ENCODE measurements around the gene CORO2B.

Gene CORO2B

GRCh38 chr15:68764090-68764489 lies 185.3 kb downstream of the CORO2B start:
- Histone ChIP-seq H3K27ac (ENCODE audit: insufficient read depth, low read depth, low read length, poor library complexity, severe bottlenecking) (no peak overlapping the region), H3K27me3 (ENCODE audit: control insufficient read depth, insufficient read depth, low read length, poor library complexity, severe bottlenecking) (no peaks in the 10 kb centered on the region), H3K9me3 (ENCODE audit: control insufficient read depth, low read length) (no peaks in the 10 kb centered on the region), H3K4me3 (ENCODE audit: insufficient read depth, low read depth, low read length) (no peak overlapping the region), H3K36me3 (ENCODE audit: control insufficient read depth, insufficient read depth, low read length) (no peaks in the 10 kb centered on the region), H3K4me1 (ENCODE audit: control insufficient read depth, insufficient read depth, low read length) (no peaks in the 10 kb centered on the region)
- WGBS, 2 experiments, result 88 to 100% methylated on average over 1 of the region's 1 CpG

- Histone ChIP-seq H3K27me3 (ENCODE audit: control insufficient read depth, insufficient read depth, low read length, poor library complexity, severe bottlenecking) (no peaks in the 10 kb centered on the region), H3K36me3 (ENCODE audit: control insufficient read depth, insufficient read depth, low read length) (no peaks in the 10 kb centered on the region), H3K4me3 (ENCODE audit: insufficient read depth, low read depth, low read length) (no peak overlapping the region), H3K4me1 (ENCODE audit: control insufficient read depth, insufficient read depth, low read length) (no peaks in the 10 kb centered on the region), H3K27ac (ENCODE audit: insufficient read depth, low read depth, low read length, poor library complexity, severe bottlenecking) (no peak overlapping the region), H3K9me3 (ENCODE audit: control insufficient read depth, low read length) (no peaks in the 10 kb centered on the region)
- 94% methylated on average over 9 to 10 of the region's 11 CpGs for WGBS, 2 experiments
These were observed 187.0 kb downstream of the CORO2B start for GRCh38 chr15:68765602-68766368.

GRCh38 chr15:68767833-68768232 lies 189.0 kb downstream of the CORO2B start:
- H3K27ac ChIP-seq (ENCODE audit: insufficient read depth, low read depth, low read length, poor library complexity, severe bottlenecking), result no peak overlapping the region
- H3K27me3 ChIP-seq (ENCODE audit: control insufficient read depth, insufficient read depth, low read length, poor library complexity, severe bottlenecking), result no peaks in the 10 kb centered on the region
- WGBS, 2 experiments, result 68 to 72% methylated on average over 4 of the region's 4 CpGs
- H3K36me3 ChIP-seq (ENCODE audit: control insufficient read depth, insufficient read depth, low read length), result no peaks in the 10 kb centered on the region
- H3K9me3 ChIP-seq (ENCODE audit: control insufficient read depth, low read length), result no peaks in the 10 kb centered on the region
- no peak overlapping the region for H3K4me3 ChIP-seq (ENCODE audit: insufficient read depth, low read depth, low read length)
- no peaks in the 10 kb centered on the region for H3K4me1 ChIP-seq (ENCODE audit: control insufficient read depth, insufficient read depth, low read length)

GRCh38 chr15:68768321-68768720 lies 189.5 kb downstream of the CORO2B start:
- 80 to 90% methylated on average over 1 of the region's 2 CpGs for WGBS, 2 experiments
- Histone ChIP-seq H3K4me3 (ENCODE audit: insufficient read depth, low read depth, low read length) (no peak overlapping the region), H3K36me3 (ENCODE audit: control insufficient read depth, insufficient read depth, low read length) (no peaks in the 10 kb centered on the region), H3K27me3 (ENCODE audit: control insufficient read depth, insufficient read depth, low read length, poor library complexity, severe bottlenecking) (no peaks in the 10 kb centered on the region), H3K27ac (ENCODE audit: insufficient read depth, low read depth, low read length, poor library complexity, severe bottlenecking) (no peak overlapping the region), H3K9me3 (ENCODE audit: control insufficient read depth, low read length) (no peaks in the 10 kb centered on the region), H3K4me1 (ENCODE audit: control insufficient read depth, insufficient read depth, low read length) (no peaks in the 10 kb centered on the region)

GRCh38 chr15:68769702-68770101 lies 190.9 kb downstream of the CORO2B start:
- Histone ChIP-seq H3K4me3 (ENCODE audit: insufficient read depth, low read depth, low read length) (no peak overlapping the region), H3K27me3 (ENCODE audit: control insufficient read depth, insufficient read depth, low read length, poor library complexity, severe bottlenecking) (no peaks in the 10 kb centered on the region), H3K4me1 (ENCODE audit: control insufficient read depth, insufficient read depth, low read length) (no peaks in the 10 kb centered on the region), H3K9me3 (ENCODE audit: control insufficient read depth, low read length) (no peaks in the 10 kb centered on the region), H3K27ac (ENCODE audit: insufficient read depth, low read depth, low read length, poor library complexity, severe bottlenecking) (no peak overlapping the region), H3K36me3 (ENCODE audit: control insufficient read depth, insufficient read depth, low read length) (no peaks in the 10 kb centered on the region)
- WGBS, 2 experiments, result 92% methylated on average over 2 of the region's 2 CpGs

- Histone ChIP-seq H3K9me3 (ENCODE audit: control insufficient read depth, low read length) (no peaks in the 10 kb centered on the region), H3K36me3 (ENCODE audit: control insufficient read depth, insufficient read depth, low read length) (no peaks in the 10 kb centered on the region), H3K27me3 (ENCODE audit: control insufficient read depth, insufficient read depth, low read length, poor library complexity, severe bottlenecking) (no peaks in the 10 kb centered on the region), H3K27ac (ENCODE audit: insufficient read depth, low read depth, low read length, poor library complexity, severe bottlenecking) (no peak overlapping the region), H3K4me3 (ENCODE audit: insufficient read depth, low read depth, low read length) (no peak overlapping the region), H3K4me1 (ENCODE audit: control insufficient read depth, insufficient read depth, low read length) (no peaks in the 10 kb centered on the region)
These were observed 191.4 kb downstream of the CORO2B start for GRCh38 chr15:68770216-68770615.

- Histone ChIP-seq H3K9me3 (ENCODE audit: control insufficient read depth, low read length) (no peaks in the 10 kb centered on the region), H3K27me3 (ENCODE audit: control insufficient read depth, insufficient read depth, low read length, poor library complexity, severe bottlenecking) (no peaks in the 10 kb centered on the region), H3K27ac (ENCODE audit: insufficient read depth, low read depth, low read length, poor library complexity, severe bottlenecking) (no peak overlapping the region), H3K4me1 (ENCODE audit: control insufficient read depth, insufficient read depth, low read length) (no peaks in the 10 kb centered on the region), H3K4me3 (ENCODE audit: insufficient read depth, low read depth, low read length) (no peak overlapping the region), H3K36me3 (ENCODE audit: control insufficient read depth, insufficient read depth, low read length) (peaks cover 5% of the 10 kb centered on the region)
- WGBS, 2 experiments, result 82 to 94% methylated on average over 2 of the region's 2 CpGs
These were observed 194.2 kb downstream of the CORO2B start for GRCh38 chr15:68773036-68773435.

GRCh38 chr15:68774120-68774519 lies 195.3 kb downstream of the CORO2B start:
- Histone ChIP-seq H3K36me3 (ENCODE audit: control insufficient read depth, insufficient read depth, low read length) (peaks cover 12% of the 10 kb centered on the region), H3K9me3 (ENCODE audit: control insufficient read depth, low read length) (no peaks in the 10 kb centered on the region), H3K4me1 (ENCODE audit: control insufficient read depth, insufficient read depth, low read length) (no peaks in the 10 kb centered on the region), H3K4me3 (ENCODE audit: insufficient read depth, low read depth, low read length) (no peak overlapping the region), H3K27ac (ENCODE audit: insufficient read depth, low read depth, low read length, poor library complexity, severe bottlenecking) (no peak overlapping the region), H3K27me3 (ENCODE audit: control insufficient read depth, insufficient read depth, low read length, poor library complexity, severe bottlenecking) (no peaks in the 10 kb centered on the region)
- 85 to 90% methylated on average over 4 of the region's 4 CpGs for WGBS, 2 experiments

GRCh38 chr15:68774521-68775235 lies 195.9 kb downstream of the CORO2B start:
- 97 to 100% methylated on average over 3 of the region's 3 CpGs for WGBS, 2 experiments
- Histone ChIP-seq H3K9me3 (ENCODE audit: control insufficient read depth, low read length) (no peaks in the 10 kb centered on the region), H3K4me3 (ENCODE audit: insufficient read depth, low read depth, low read length) (no peak overlapping the region), H3K4me1 (ENCODE audit: control insufficient read depth, insufficient read depth, low read length) (no peaks in the 10 kb centered on the region), H3K27me3 (ENCODE audit: control insufficient read depth, insufficient read depth, low read length, poor library complexity, severe bottlenecking) (no peaks in the 10 kb centered on the region), H3K36me3 (ENCODE audit: control insufficient read depth, insufficient read depth, low read length) (peaks cover 15% of the 10 kb centered on the region), H3K27ac (ENCODE audit: insufficient read depth, low read depth, low read length, poor library complexity, severe bottlenecking) (no peak overlapping the region)

- Histone ChIP-seq H3K4me1 (ENCODE audit: control insufficient read depth, insufficient read depth, low read length) (no peaks in the 10 kb centered on the region), H3K27ac (ENCODE audit: insufficient read depth, low read depth, low read length, poor library complexity, severe bottlenecking) (no peak overlapping the region), H3K36me3 (ENCODE audit: control insufficient read depth, insufficient read depth, low read length) (peaks cover 16% of the 10 kb centered on the region), H3K27me3 (ENCODE audit: control insufficient read depth, insufficient read depth, low read length, poor library complexity, severe bottlenecking) (no peaks in the 10 kb centered on the region), H3K9me3 (ENCODE audit: control insufficient read depth, low read length) (no peaks in the 10 kb centered on the region), H3K4me3 (ENCODE audit: insufficient read depth, low read depth, low read length) (no peak overlapping the region)
- WGBS, 2 experiments, result 92 to 94% methylated on average over 3 of the region's 3 CpGs
These were observed 196.4 kb downstream of the CORO2B start for GRCh38 chr15:68775236-68775577.

Data from ectodermal cell (in vitro differentiated cells).